ENCODE results near the gene MCF2L.
A peak's percentile ranks its signal among the peaks of the same experiment; 100 is the strongest.

MCF2L gene

GRCh38 chr13:112968910-112969691 is at the start of gene MCF2L:
MCF2L (plus strand) TSS chr13:112969214; CDS start chr13:112969380, 166 bp downstream.
- H3K4me3 ChIP-seq (ENCODE audit: low read depth, low read length), result peak within 1 kb of the TSS; percentile 26
- TF ChIP-seq CTCF (conservative IDR thresholded peaks at IDR 0.05; ENCODE audit: low read depth, low read length), result peak; percentile 42
- peak; percentile 60 for DNase-seq (ENCODE audit: low read depth)

GRCh38 chr13:112923962-112924361 is 45.1 kb upstream of the MCF2L start:
- TF ChIP-seq CTCF (conservative IDR thresholded peaks at IDR 0.05; ENCODE audit: low read depth, low read length), result no peak
- H3K4me3 ChIP-seq (ENCODE audit: low read depth, low read length), result no peak overlapping the region
- DNase-seq (ENCODE audit: low read depth), result no peak

GRCh38 chr13:112924365-112924764 is 44.6 kb upstream of the MCF2L start:
- DNase-seq (ENCODE audit: low read depth), result no peak
- no peak overlapping the region for H3K4me3 ChIP-seq (ENCODE audit: low read depth, low read length)
- no peak for TF ChIP-seq CTCF (conservative IDR thresholded peaks at IDR 0.05; ENCODE audit: low read depth, low read length)

GRCh38 chr13:112926003-112926402 is 43.0 kb upstream of the MCF2L start:
- no peak overlapping the region for H3K4me3 ChIP-seq (ENCODE audit: low read depth, low read length)
- no peak for TF ChIP-seq CTCF (conservative IDR thresholded peaks at IDR 0.05; ENCODE audit: low read depth, low read length)
- DNase-seq (ENCODE audit: low read depth), result no peak

- no peak for TF ChIP-seq CTCF (conservative IDR thresholded peaks at IDR 0.05; ENCODE audit: low read depth, low read length)
- DNase-seq (ENCODE audit: low read depth), result no peak
- H3K4me3 ChIP-seq (ENCODE audit: low read depth, low read length), result no peak overlapping the region
Observed at GRCh38 chr13:112926993-112927392, 42.0 kb upstream of the MCF2L start.

- TF ChIP-seq CTCF (conservative IDR thresholded peaks at IDR 0.05; ENCODE audit: low read depth, low read length), result no peak
- no peak overlapping the region for H3K4me3 ChIP-seq (ENCODE audit: low read depth, low read length)
- peak; percentile 12 for DNase-seq (ENCODE audit: low read depth)
Observed at GRCh38 chr13:112928020-112928971, 40.7 kb upstream of the MCF2L start.
